MM.1S (cell line): ENCODE results near the gene CLIP4.
"Not testable (repeated sequence)": the region's sequence is repeated elsewhere in the genome, so short reads cannot be mapped to it uniquely, and the experiment has no call there.

Experiments
- DNase-seq: peaks from one replicate; pipeline ENCODE4 v3.0.0-alpha.2; 2015
- H2AFZ ChIP-seq: fragments of 300-600 bp; sonication (generic); 2 replicates; pipeline ENCODE4 v1.6.0; 2016; ENCODE audit warnings: antibody characterized with exemption, low read length
- H3F3A ChIP-seq: fragments of 300-600 bp; sonication (generic); 2 replicates; pipeline ENCODE4 v1.6.1; 2016; ENCODE audit warnings: mild to moderate bottlenecking, antibody characterized with exemption, low read length, moderate library complexity, mixed read lengths; ENCODE audit not compliant: insufficient read depth
- H3K27ac ChIP-seq: fragments of 300-600 bp; sonication (generic); 2 replicates; pipeline ENCODE4 v1.5.1; 2016; ENCODE audit warnings: mild to moderate bottlenecking, low read length
- H3K27me3 ChIP-seq: fragments of 300-600 bp; sonication (generic); replicated peaks from 2 replicates; pipeline ENCODE4 v1.6.0; 2016; ENCODE audit warnings: low read length; ENCODE audit not compliant: insufficient read depth
- H3K36me3 ChIP-seq: fragments of 300-600 bp; sonication (generic); replicated peaks from 2 replicates; pipeline ENCODE4 v1.6.1; 2016; ENCODE audit warnings: mild to moderate bottlenecking, low read length, mixed read lengths; ENCODE audit not compliant: insufficient read depth
- H3K4me1 ChIP-seq: fragments of 300-600 bp; sonication (generic); 2 replicates; pipeline ENCODE4 v1.6.1; 2016; ENCODE audit warnings: low read length, mixed read lengths
- H3K4me2 ChIP-seq: fragments of 300-600 bp; sonication (generic); 2 replicates; pipeline ENCODE4 v1.6.0; 2016; ENCODE audit warnings: low read depth, low read length
- H3K4me3 ChIP-seq: fragments of 300-600 bp; sonication (generic); 2 replicates; pipeline ENCODE4 v1.5.1; 2016; ENCODE audit warnings: low read length, mixed read lengths
- H3K79me2 ChIP-seq: fragments of 300-600 bp; sonication (generic); 2 replicates; pipeline ENCODE4 v1.6.1; 2016; ENCODE audit warnings: mixed run types, low read length, mixed read lengths
- H3K9ac ChIP-seq: fragments of 300-600 bp; sonication (generic); 2 replicates; pipeline ENCODE4 v1.6.1; 2016; ENCODE audit warnings: low read length, mixed read lengths
- H3K9me2 ChIP-seq: fragments of 300-600 bp; sonication (generic); replicated peaks from 2 replicates; pipeline ENCODE4 v1.6.1; 2016; ENCODE audit warnings: mild to moderate bottlenecking, low read length, mixed read lengths; ENCODE audit not compliant: insufficient read depth
- H3K9me3 ChIP-seq: fragments of 300-600 bp; sonication (generic); replicated peaks from 2 replicates; pipeline ENCODE4 v1.6.1; 2016; ENCODE audit warnings: mild to moderate bottlenecking, low read length, mixed read lengths; ENCODE audit not compliant: insufficient read depth
- H4K20me1 ChIP-seq: fragments of 300-600 bp; sonication (generic); 2 replicates; pipeline ENCODE4 v1.6.1; 2016; ENCODE audit warnings: mild to moderate bottlenecking, low read length, moderate library complexity, mixed read lengths; ENCODE audit not compliant: insufficient read depth
- CTCF ChIP-seq: fragments of 300-600 bp; sonication (generic); IDR thresholded peaks from 2 replicates; pipeline ENCODE4 v1.5.1; 2016; ENCODE audit warnings: antibody characterized with exemption, low read length, mixed read lengths
- EZH2 ChIP-seq: fragments of 300-600 bp; sonication (generic); optimal IDR thresholded peaks from 2 replicates; pipeline ENCODE3; 2017; ENCODE audit warnings: low read depth, mild to moderate bottlenecking, antibody characterized with exemption, low read length, mixed read lengths
- EZH2phosphoT487 ChIP-seq: fragments of 300-600 bp; sonication (generic); IDR thresholded peaks from 2 replicates; pipeline ENCODE4 v1.6.1; 2018; ENCODE audit warnings: antibody characterized with exemption, low read length

Gene CLIP4

GRCh38 chr2:29106980-29107388, 8.2 kb upstream of the CLIP4 start:
- Histone ChIP-seq H3K4me1 (no peaks in the 10 kb centered on the region), H3K9ac (no peak overlapping the region), H2AFZ (no peak overlapping the region), H3K27me3 (no peaks in the 10 kb centered on the region), H3K9me3 (no peaks in the 10 kb centered on the region), H4K20me1 (no peaks in the 10 kb centered on the region), H3K4me3 (no peak overlapping the region), H3K36me3 (no peaks in the 10 kb centered on the region), H3F3A (no peaks in the 10 kb centered on the region), H3K4me2 (no peak overlapping the region), H3K9me2 (no peaks in the 10 kb centered on the region), H3K79me2 (no peaks in the 10 kb centered on the region), H3K27ac (no peak overlapping the region)
- no peak for DNase-seq
- no peak for TF ChIP-seq EZH2
- TF ChIP-seq CTCF, result no peak
- TF ChIP-seq EZH2phosphoT487, result no peak

GRCh38 chr2:29107547-29107946, 7.7 kb upstream of the CLIP4 start:
- not testable (repeated sequence) for H2AFZ ChIP-seq, H3K27me3 ChIP-seq, H3K27ac ChIP-seq, H3K9ac ChIP-seq, H3K36me3 ChIP-seq, H3K4me3 ChIP-seq, H3F3A ChIP-seq, H3K9me2 ChIP-seq, H3K4me2 ChIP-seq, H4K20me1 ChIP-seq, DNase-seq, H3K4me1 ChIP-seq, H3K9me3 ChIP-seq, H3K79me2 ChIP-seq

- no peak for DNase-seq
- Histone ChIP-seq H3K4me2 (no peak overlapping the region), H3K4me3 (no peak overlapping the region), H4K20me1 (no peaks in the 10 kb centered on the region), H3K27me3 (no peaks in the 10 kb centered on the region), H3K36me3 (no peaks in the 10 kb centered on the region), H3F3A (no peaks in the 10 kb centered on the region), H2AFZ (no peak overlapping the region), H3K9ac (no peak overlapping the region), H3K4me1 (no peaks in the 10 kb centered on the region), H3K27ac (no peak overlapping the region), H3K9me3 (no peaks in the 10 kb centered on the region), H3K9me2 (no peaks in the 10 kb centered on the region), H3K79me2 (no peaks in the 10 kb centered on the region)
- TF ChIP-seq EZH2, result no peak
- no peak for TF ChIP-seq EZH2phosphoT487
- TF ChIP-seq CTCF, result no peak
Observed at GRCh38 chr2:29108225-29108624, 7.0 kb upstream of the CLIP4 start.

- Histone ChIP-seq H3F3A (no peaks in the 10 kb centered on the region), H3K4me2 (no peak overlapping the region), H4K20me1 (no peaks in the 10 kb centered on the region), H3K9me2 (no peaks in the 10 kb centered on the region), H3K9ac (no peak overlapping the region), H3K79me2 (no peaks in the 10 kb centered on the region), H2AFZ (no peak overlapping the region), H3K27me3 (no peaks in the 10 kb centered on the region), H3K4me3 (no peak overlapping the region), H3K4me1 (peaks cover 5% of the 10 kb centered on the region), H3K36me3 (no peaks in the 10 kb centered on the region), H3K27ac (no peak overlapping the region), H3K9me3 (no peaks in the 10 kb centered on the region)
- TF ChIP-seq EZH2phosphoT487 (no peak), CTCF (no peak), EZH2 (no peak)
- DNase-seq, result no peak
Observed at GRCh38 chr2:29109246-29109645, 6.0 kb upstream of the CLIP4 start.
